GM12878 (cell line): ENCODE data around the gene AGBL5. TPM values are rescaled to one million over a fixed set of nuclear protein-coding genes. Genes with fewer than 3 reads are reported as not detected.
A peak's percentile ranks its signal among the peaks of the same experiment; 100 is the strongest.

ENCODE experiments used
- ATAC-seq: fragments of 200-7000 bp; cut with Tn5 transposase; 3 replicates; pipeline ENCODE4 v1.9.1; 2020; ENCODE audit warnings: mild to moderate bottlenecking, moderate library complexity
- BruUV-seq: library from RNA; stranded (reverse); fragments of 400-500 nt; replicated peaks from 2 replicates; lab custom pipeline; 2021; lab: Mats Ljungman, UMichigan
- CTCF ChIA-PET: fragments of 300-600 bp; sonication (Branson Sonifier 250); formaldehyde crosslinking; extraction: SDS; loops from one replicate; lab custom pipeline; 2021; ENCODE audit warnings: inconsistent platforms; lab: Yijun Ruan, JAX
- POLR2A ChIA-PET: fragments of 350-600 bp; formaldehyde crosslinking; extraction: SDS; loops from one replicate; lab custom pipeline; 2021; ENCODE audit warnings: inconsistent platforms; lab: Charles Lee
- RAD21 ChIA-PET: fragments of 300-600 bp; sonication (Branson Sonifier 250); formaldehyde crosslinking; loops from one replicate; lab custom pipeline; 2023; ENCODE audit warnings: antibody characterized with exemption; ENCODE audit not compliant: unreplicated experiment; lab: Charles Lee
- SMC1A ChIA-PET: fragments of 300-600 bp; sonication (Branson Sonifier 250); formaldehyde crosslinking; loops from one replicate; lab custom pipeline; 2023; ENCODE audit not compliant: unreplicated experiment, uncharacterized antibody; lab: Charles Lee
- DNase-seq: peaks from one replicate; pipeline ENCODE4 v3.0.0-alpha.2; 2011; ENCODE audit warnings: low read depth, low spot score
- FAIRE-seq: peaks from 3 replicates; lab custom pipeline; 2011; peaks lifted over from hg19 to GRCh38; lab: Jason Lieb, UNC
- H2AFZ ChIP-seq: 2 replicates; pipeline ENCODE4 v1.6.0; 2011; ENCODE audit warnings: low read depth, low read length, control low read depth; ENCODE audit not compliant: control insufficient read depth
- H3K27ac ChIP-seq: 2 replicates; pipeline ENCODE4 v1.5.1; 2011; ENCODE audit warnings: control low read depth; ENCODE audit not compliant: control insufficient read depth, insufficient read depth
- H3K27me3 ChIP-seq, 2 experiments: replicated peaks in 1 of 2; 2 replicates each; pipeline versions ENCODE4 v1.6.0 to v1.6.1; 2011; ENCODE audit warnings: low read length in 1 of 2; ENCODE audit not compliant: control insufficient read depth in 2 of 2, insufficient read depth in 2 of 2
- H3K36me3 ChIP-seq, 2 experiments: 2 replicates each; pipeline ENCODE4 v1.5.1; 2011; ENCODE audit warnings: low read length in 1 of 2; ENCODE audit not compliant: control insufficient read depth in 2 of 2, insufficient read depth in 2 of 2
- H3K4me1 ChIP-seq: 2 replicates; pipeline ENCODE4 v1.6.1; 2011; ENCODE audit warnings: mild to moderate bottlenecking, low read length, moderate library complexity, mixed read lengths; ENCODE audit not compliant: control insufficient read depth, insufficient read depth
- H3K4me2 ChIP-seq: 2 replicates; pipeline ENCODE4 v1.6.0; 2011; ENCODE audit warnings: control low read depth; ENCODE audit not compliant: control insufficient read depth, insufficient read depth
- H3K4me3 ChIP-seq: fragments of 200-600 bp; sonication (generic); 2 replicates; pipeline ENCODE4 v1.5.1; 2016
- H3K79me2 ChIP-seq: 2 replicates; pipeline ENCODE4 v1.6.0; 2011; ENCODE audit warnings: low read length; ENCODE audit not compliant: control insufficient read depth, insufficient read depth
- H3K9ac ChIP-seq: 2 replicates; pipeline ENCODE4 v1.8.0; 2011; ENCODE audit warnings: low read length, control low read depth, mixed read lengths; ENCODE audit not compliant: control insufficient read depth, insufficient read depth
- H3K9me3 ChIP-seq: replicated peaks from 3 replicates; pipeline ENCODE4 v1.5.1; 2011; ENCODE audit warnings: mild to moderate bottlenecking, low read length; ENCODE audit not compliant: control insufficient read depth, insufficient read depth
- H4K20me1 ChIP-seq: 2 replicates; pipeline ENCODE4 v1.6.0; 2011; ENCODE audit not compliant: control insufficient read depth, insufficient read depth
- BCL11A ChIP-seq: IDR thresholded peaks from 2 replicates; pipeline ENCODE4 v1.6.1; 2011; ENCODE audit warnings: low read depth, low read length
- BCL3 ChIP-seq: IDR thresholded peaks from 2 replicates; pipeline ENCODE4 v1.6.1; 2011; ENCODE audit warnings: borderline replicate concordance, low read depth, mild to moderate bottlenecking, moderate library complexity, low read length; ENCODE audit not compliant: insufficient read depth, poor library complexity, severe bottlenecking
- CHD1 ChIP-seq: IDR thresholded peaks from 2 replicates; pipeline ENCODE4 v1.6.1; 2012; ENCODE audit warnings: low read depth, low read length, improper control_type of control experiment
- CHD2 ChIP-seq: IDR thresholded peaks from 2 replicates; pipeline ENCODE4 v1.6.1; 2011; ENCODE audit warnings: low read depth, low read length, improper control_type of control experiment, borderline replicate concordance
- EED ChIP-seq: sonication (generic); IDR thresholded peaks from 2 replicates; pipeline ENCODE4 v1.6.1; 2016; ENCODE audit warnings: antibody characterized with exemption, low read depth
- FOXK2 ChIP-seq: fragments of 450-650 bp; IDR thresholded peaks from 2 replicates; pipeline ENCODE4 v1.6.1; 2017; ENCODE audit warnings: mild to moderate bottlenecking, moderate library complexity
- IRF4 ChIP-seq: IDR thresholded peaks from 2 replicates; pipeline ENCODE4 v1.6.1; 2011; ENCODE audit warnings: low read depth, low read length
- LARP7 ChIP-seq: fragments of 450-650 bp; IDR thresholded peaks from 2 replicates; pipeline ENCODE4 v1.6.1; 2017; ENCODE audit warnings: mild to moderate bottlenecking
- MYB ChIP-seq: fragments of 150-350 bp; IDR thresholded peaks from 2 replicates; pipeline ENCODE4 v1.6.1; 2014; ENCODE audit warnings: mild to moderate bottlenecking, low read depth, low read length, borderline replicate concordance
- NR2F1 ChIP-seq: fragments of 450-650 bp; conservative IDR thresholded peaks from 2 replicates; pipeline ENCODE4 v1.6.1; 2017; ENCODE audit warnings: mild to moderate bottlenecking
- PRDM15 ChIP-seq: fragments of 450-650 bp; formaldehyde crosslinking; IDR thresholded peaks from 2 replicates; pipeline ENCODE4 v1.4.0; 2020; ENCODE audit warnings: mild to moderate bottlenecking, moderate library complexity
- RAD21 ChIP-seq: IDR thresholded peaks from 2 replicates; pipeline ENCODE4 v1.6.1; 2011; ENCODE audit warnings: mild to moderate bottlenecking, low read depth, low read length, moderate library complexity; ENCODE audit not compliant: insufficient read depth
- SUZ12 ChIP-seq: fragments of 200-600 bp; sonication (generic); IDR thresholded peaks from one replicate; pipeline ENCODE4 v1.6.1; 2018; ENCODE audit warnings: antibody characterized with exemption, mild to moderate bottlenecking; ENCODE audit not compliant: unreplicated experiment
- TCF3 ChIP-seq: IDR thresholded peaks from 2 replicates; pipeline ENCODE4 v1.6.1; 2012; ENCODE audit warnings: low read depth, mild to moderate bottlenecking, low read length, borderline replicate concordance; ENCODE audit not compliant: insufficient read depth
- ZBTB40 ChIP-seq: fragments of 450-650 bp; IDR thresholded peaks from 2 replicates; pipeline ENCODE4 v1.6.1; 2016; ENCODE audit warnings: mild to moderate bottlenecking, moderate library complexity, borderline replicate concordance
- WGBS: methylation state at CpG from one replicate; pipeline ENCODE4 v1.1.6; 2016; ENCODE audit warnings: low lambda C conversion rate; ENCODE audit not compliant: insufficient replicate concordance, insufficient coverage; ENCODE audit errors: missing lambda C conversion rate; 5-methylcytosine and 5-hydroxymethylcytosine counted together
- in situ Hi-C: fragments of 300-500 bp; cut with MboI; formaldehyde crosslinking; loops from 9 replicates; pipeline ENCODE4 v1.14.3; 2018; ENCODE audit warnings: mixed read lengths
- intact Hi-C: fragments of 100-400 bp; cut with micrococcal nuclease; formaldehyde crosslinking; loops from one replicate; pipeline ENCODE4 v1.14.2; 2022; ENCODE audit not compliant: unreplicated experiment
- polyA plus RNA-seq, 11 experiments: library from polyadenylated mRNA; depleted of rRNA in 4 of 11; unstranded in 6 of 11; stranded (reverse) in 5 of 11; fragments of >200 nt; fragmentation: Nextera tagmentation in 4 of 11; fragmentation: Illumina TruSeq in 1 of 11; extraction: Ambion mirVana in 4 of 11; extraction: Trizol in 1 of 11; gene quantifications; 1 replicate in 1 of 11; 2 replicates in 10 of 11; pipeline versions ENCODE4 v1.2.1 to v1.2.3, GENCODE V29; 2011 to 2016; ENCODE audit warnings: inconsistent platforms in 2 of 11, missing spikeins in 2 of 11, low read depth in 1 of 11
- total RNA-seq, 4 experiments: library from RNA; depleted of rRNA in 3 of 4; stranded (reverse); fragments of >200 nt in 3 of 4; fragmentation: Illumina TruSeq in 1 of 4; extraction: Trizol in 1 of 4; gene quantifications; 2 replicates each; pipeline versions ENCODE4 v1.2.1 to v1.2.3, GENCODE V29; 2013 to 2021

The AGBL5 gene
- total and polyA plus RNA-seq, 10 of the 15 experiments (the other 5 are each of a cell fraction or from before 2014, with no cell fraction given): 1.9 to 28.5 (median 19.5) TPM

- no peaks in the 10 kb centered on the region for H4K20me1 ChIP-seq
- DNase-seq (no peak), FAIRE-seq (no peak), ATAC-seq (no peak)
- no peak within 1 kb of the TSS for H3K4me3 ChIP-seq
- peak within 1 kb of the TSS; percentile 16 for H2AFZ ChIP-seq
- H3K36me3 ChIP-seq: no peaks in the 10 kb centered on the region
- no peaks in the 10 kb centered on the region for H3K9me3 ChIP-seq
- BruUV-seq: no TSS peak
- RAD21 ChIA-PET: no interaction called here
- CTCF ChIA-PET: no interaction called here
- H3K4me1 ChIP-seq: peaks cover 1% of the 10 kb centered on the region; the same call in 1 of the 2 replicates
- WGBS: 12% methylated on average over 79 of the region's 84 CpGs
- H3K9ac ChIP-seq: no peak within 1 kb of the TSS
- no peak within 1 kb of the TSS for H3K27ac ChIP-seq
- H3K27me3 ChIP-seq: peaks cover 6 to 7% of the 10 kb centered on the region in 2 experiments
- in situ Hi-C loops (no loop called here), intact Hi-C loops (no loop called here)
- peak within 1 kb of the TSS; percentile 48; the same call in 1 of the 2 replicates for H3K4me2 ChIP-seq
- SMC1A ChIA-PET: no interaction called here
- POLR2A ChIA-PET: no interaction called here
- H3K79me2 ChIP-seq: no peaks in the 10 kb centered on the region
- peak; percentile 56 for TF ChIP-seq SUZ12
- TF ChIP-seq IRF4: no peak
- no peak for TF ChIP-seq MYB
- no peak for TF ChIP-seq RAD21
- peak; percentile 78 for TF ChIP-seq TCF3
- TF ChIP-seq BCL11A: no peak
- TF ChIP-seq BCL3: peak; percentile 97
- no peak for TF ChIP-seq EED
- no peak for TF ChIP-seq CHD2
- TF ChIP-seq ZBTB40: no peak
- no peak for TF ChIP-seq PRDM15 (CRISPR knock-in tag)
- TF ChIP-seq NR2F1: no peak
- TF ChIP-seq FOXK2: no peak
- no peak for TF ChIP-seq CHD1
- no peak for TF ChIP-seq LARP7
Observed at GRCh38 chr2:27118525-27119329, 67.3 kb downstream of the AGBL5 start, which contains the start of gene CGREF1. CGREF1 (minus strand) TSS chr2:27119128; CDS start chr2:27104366, 14,762 bp downstream.
